ENCODE data around the gene ZNF12.
"Not testable (repeated sequence)": the region's sequence is repeated elsewhere in the genome, so short reads cannot be mapped to it uniquely, and the experiment has no call there.

The ZNF12 gene

DNA sequence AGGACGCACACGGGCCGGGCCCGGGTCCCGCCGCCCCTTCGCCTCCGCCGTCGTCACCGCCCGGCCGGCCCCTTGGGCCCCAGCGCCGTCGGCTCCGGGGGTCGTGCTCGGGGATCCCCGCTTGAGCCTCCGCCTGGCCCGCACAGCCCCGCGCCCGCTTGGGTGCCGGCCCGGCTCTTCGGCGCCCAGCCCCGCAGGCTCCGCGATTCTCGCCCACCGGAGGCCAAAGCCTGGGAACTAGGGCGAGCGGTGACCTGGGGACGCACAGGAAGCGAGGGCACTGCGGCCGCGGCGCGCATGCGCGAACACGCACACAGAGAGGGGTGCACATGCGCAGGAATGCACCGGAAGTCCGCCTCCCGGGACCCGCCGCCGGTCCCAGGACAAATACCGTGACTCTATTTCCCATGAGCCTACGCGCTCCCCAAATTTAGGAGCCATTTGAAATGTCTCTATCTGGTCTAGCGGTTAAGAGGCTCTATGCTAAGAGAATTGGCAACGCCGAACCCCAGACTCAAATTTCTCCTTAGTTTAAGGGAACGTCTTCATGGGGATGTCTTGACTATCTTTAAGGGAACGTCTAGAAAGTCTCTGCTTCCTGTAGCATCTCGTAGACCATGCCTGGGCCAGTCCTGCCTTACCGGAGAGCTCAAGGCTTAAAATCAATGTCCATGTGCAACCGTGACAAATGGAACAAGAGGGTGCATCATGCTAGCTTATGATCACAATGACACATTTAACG is at the start of gene ZNF12:
Gene ZNF12 (minus strand): TSS at position 282 of the 742 bp plus-strand sequence. CDS start 1,774 bp downstream, outside the sequence.
- peak; percentile 96 to 97 for DNase-seq
- TF ChIP-seq GATA1 (IDR thresholded peaks at IDR 0.05; ENCODE audit: low read depth, low read length) (no peak), POLR2A (IDR thresholded peaks at IDR 0.05; ENCODE audit: low read length) (peak; percentile 74)

GRCh38 chr7:6753964-6754363 is 47.2 kb upstream of the ZNF12 start, which contains the start of gene RSPH10B2:
TSS of gene RSPH10B2 (plus strand) at chr7:6754103. CDS start at chr7:6757678, 3,575 bp downstream.
- DNase-seq = not testable (repeated sequence)

DNA sequence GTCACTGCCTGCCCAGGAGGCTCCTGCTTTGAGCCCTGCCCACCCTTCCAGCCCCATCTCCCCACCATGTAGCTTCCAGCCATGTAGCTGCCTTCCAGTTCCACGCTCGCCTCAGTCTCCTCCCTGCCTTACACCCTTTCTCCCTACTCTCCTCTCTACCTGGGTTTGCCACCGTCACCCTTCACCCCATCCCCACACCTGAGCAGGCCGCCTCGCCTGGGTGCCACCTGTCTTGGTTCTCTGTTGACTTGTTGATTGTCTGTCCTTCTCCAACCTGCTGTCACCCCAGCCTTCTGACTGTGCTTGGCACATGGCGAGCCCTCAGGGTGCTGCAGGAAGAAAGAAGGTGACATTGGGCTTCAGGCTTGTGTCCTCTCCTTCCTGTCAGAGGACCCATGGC is 43.4 kb upstream of the ZNF12 start:
- DNase-seq = not testable (repeated sequence)

DNA sequence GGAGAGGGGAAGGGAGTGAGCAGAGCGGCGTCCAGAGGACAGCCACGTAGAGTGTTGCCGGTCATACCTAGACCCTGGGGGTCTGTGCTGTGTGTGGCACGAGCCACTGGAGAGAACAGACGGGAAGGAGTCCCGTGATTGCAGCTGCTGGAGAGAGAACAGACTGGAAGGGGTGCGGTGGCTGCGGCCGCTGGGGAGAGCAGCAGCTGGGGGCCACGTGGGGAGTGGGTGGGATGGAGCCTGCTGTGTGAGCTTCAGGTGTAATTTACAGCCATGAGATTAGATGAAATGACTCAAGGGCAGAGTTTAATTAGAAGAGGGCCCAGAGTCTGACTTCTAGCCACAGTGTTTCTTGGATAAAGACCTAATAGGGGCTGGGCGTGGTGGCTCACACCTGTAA is 42.6 kb upstream of the ZNF12 start:
- not testable (repeated sequence) for DNase-seq

DNA sequence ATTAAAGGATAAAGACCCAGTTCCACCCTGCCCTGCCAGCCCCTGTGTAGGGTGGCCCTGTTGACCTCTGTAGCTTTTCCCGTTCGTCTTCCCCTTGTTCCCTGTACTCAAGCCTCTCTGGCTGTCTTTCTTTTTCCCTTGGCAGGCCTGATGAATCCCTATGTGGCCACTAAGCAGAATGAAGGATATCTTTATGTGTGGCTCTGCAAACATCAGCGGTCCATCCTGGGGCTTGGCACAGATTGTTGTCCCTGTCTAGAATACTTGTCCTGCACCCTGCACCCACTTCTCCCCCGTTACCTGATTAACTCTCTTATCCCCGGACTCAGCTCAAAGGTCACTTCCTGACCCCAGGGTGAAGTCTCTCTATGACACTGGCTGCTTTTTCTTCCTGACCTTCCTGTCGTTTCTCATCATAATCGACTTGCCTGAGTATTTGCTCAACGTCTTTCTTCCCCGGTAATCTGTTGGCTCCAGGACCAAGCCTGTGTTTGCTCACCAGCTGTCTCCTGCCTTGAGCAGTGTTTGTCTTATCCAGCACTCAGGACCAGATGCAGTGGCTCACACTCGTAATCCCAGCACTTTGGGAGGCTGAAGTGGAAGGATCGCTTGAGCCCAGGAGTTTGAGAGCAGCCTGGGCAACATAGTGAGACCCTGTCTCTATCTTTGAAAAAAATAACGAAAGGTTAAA is 37.8 kb upstream of the ZNF12 start:
- not testable (repeated sequence) for DNase-seq

DNA sequence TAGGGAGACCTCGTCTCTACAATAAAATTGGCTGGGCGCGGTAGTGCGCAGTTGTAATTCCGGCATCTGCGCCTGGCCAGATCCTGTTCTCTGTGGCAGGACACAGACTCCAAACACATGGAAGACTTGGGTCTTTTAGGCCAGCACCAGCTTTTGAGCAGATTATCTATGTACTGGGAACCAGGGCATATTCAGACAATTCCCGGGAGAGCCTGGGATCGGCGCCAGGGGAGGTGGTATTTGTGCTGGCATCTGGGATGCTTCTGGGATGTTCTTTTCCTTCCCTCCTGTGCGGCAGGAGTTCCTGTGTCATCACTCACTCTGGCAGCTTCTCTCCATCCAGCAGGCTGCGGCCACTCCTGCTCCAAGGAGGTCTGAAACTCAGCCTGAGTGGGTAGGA is 31.7 kb upstream of the ZNF12 start:
- not testable (repeated sequence) for DNase-seq

- TF ChIP-seq POLR2A (IDR thresholded peaks at IDR 0.05; ENCODE audit: low read length) (no peak), GATA1 (IDR thresholded peaks at IDR 0.05; ENCODE audit: low read depth, low read length) (no peak)
Measured at GRCh38 chr7:6730343-6730633, 23.5 kb upstream of the ZNF12 start.

GRCh38 chr7:6729492-6730342 is 23.0 kb upstream of the ZNF12 start:
- TF ChIP-seq POLR2A (IDR thresholded peaks at IDR 0.05; ENCODE audit: low read length) (peak; percentile 57), GATA1 (IDR thresholded peaks at IDR 0.05; ENCODE audit: low read depth, low read length) (no peak)
- peak; percentile 94 to 95 for DNase-seq

More at GRCh38 chr7:6730343-6730633, 23.5 kb upstream of the ZNF12 start:
- no peak for DNase-seq

DNA sequence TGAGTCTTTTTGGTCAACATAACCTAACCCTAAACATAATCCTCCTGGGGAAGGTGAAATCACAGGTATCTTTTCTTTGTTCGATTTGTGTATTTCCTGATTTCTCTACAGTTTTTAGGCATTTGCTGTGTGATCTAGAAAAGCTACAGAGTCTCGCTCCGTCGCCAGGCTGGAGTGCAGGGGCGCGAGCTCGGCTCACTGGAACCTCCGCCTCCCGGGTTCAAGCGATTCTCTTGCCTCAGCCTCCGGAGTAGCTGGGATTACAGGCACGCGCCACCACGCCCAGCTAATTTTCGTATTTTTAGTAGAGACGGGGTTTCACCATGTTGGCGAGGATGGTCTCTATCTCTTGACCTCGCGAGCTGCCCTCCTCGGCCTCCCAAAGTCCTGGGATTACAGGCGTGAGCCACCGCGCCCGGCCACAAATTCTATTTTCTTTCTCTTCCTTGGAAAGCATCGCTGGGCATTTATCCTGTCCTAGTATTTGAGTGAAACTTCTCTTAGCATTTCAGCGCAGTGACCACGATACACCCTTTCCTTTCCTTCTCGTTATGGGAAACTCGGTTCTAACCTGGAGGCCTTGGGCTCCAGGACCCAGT is 22.2 kb upstream of the ZNF12 start:
- DNase-seq = not testable (repeated sequence)

- TF ChIP-seq GATA1 (IDR thresholded peaks at IDR 0.05; ENCODE audit: low read depth, low read length) = no peak
- no peak for TF ChIP-seq POLR2A (IDR thresholded peaks at IDR 0.05; ENCODE audit: low read length)
- DNase-seq = no peak
Measured at GRCh38 chr7:6727663-6728062, 20.9 kb upstream of the ZNF12 start.

- not testable (repeated sequence) for DNase-seq
Measured at GRCh38 chr7:6726341-6726740, 19.6 kb upstream of the ZNF12 start.

- TF ChIP-seq GATA1 (IDR thresholded peaks at IDR 0.05; ENCODE audit: low read depth, low read length) (no peak), POLR2A (IDR thresholded peaks at IDR 0.05; ENCODE audit: low read length) (no peak)
Measured at GRCh38 chr7:6725003-6725402, 18.3 kb upstream of the ZNF12 start.

GRCh38 chr7:6724351-6724750 is 17.6 kb upstream of the ZNF12 start:
- not testable (repeated sequence) for DNase-seq

More at GRCh38 chr7:6725003-6725402, 18.3 kb upstream of the ZNF12 start:
- no peak for DNase-seq

GRCh38 chr7:6718124-6718523 is 11.4 kb upstream of the ZNF12 start:
- no peak for TF ChIP-seq POLR2A (IDR thresholded peaks at IDR 0.05; ENCODE audit: low read length)
- no peak for TF ChIP-seq GATA1 (IDR thresholded peaks at IDR 0.05; ENCODE audit: low read depth, low read length)
- no peak for DNase-seq

DNA sequence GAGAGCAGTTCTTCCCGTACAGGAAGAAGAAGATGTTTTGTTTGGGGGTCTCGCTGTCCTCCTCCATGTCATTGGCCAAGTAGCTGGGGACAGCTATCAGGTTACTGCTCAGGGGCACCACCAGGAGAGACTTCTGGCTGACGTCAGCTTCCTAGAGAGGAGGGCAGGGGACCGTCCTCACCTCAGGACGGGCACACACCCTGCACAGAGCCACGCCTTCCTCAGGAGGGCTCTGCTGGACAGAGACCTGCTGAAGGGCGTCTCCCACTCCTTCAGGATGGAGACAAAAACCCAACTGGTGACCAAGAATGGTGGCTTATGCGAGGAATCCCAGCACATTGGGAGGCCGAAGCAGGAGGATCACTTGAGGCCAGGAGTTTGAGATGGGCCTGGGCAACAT is 9.2 kb upstream of the ZNF12 start:
- DNase-seq = not testable (repeated sequence)

All from erythroblast (primary cell).